ENCODE data around the gene PTPRM. TPM values are rescaled to one million over a fixed set of nuclear protein-coding genes. Genes with fewer than 3 reads are reported as not detected.

PTPRM gene
- total RNA-seq, 1 experiment from 2014 or later, result not detected

- no peak overlapping the region for H3K4me3 ChIP-seq (ENCODE audit: low read depth, low read length, poor library complexity, severe bottlenecking)
- no peak for DNase-seq (ENCODE audit: low spot score)
- POLR2A ChIA-PET (ENCODE audit: low non-redundant PET), result interaction anchor here (0.6 kb wide), 1 partner anchor 1584 kb away, joined by 3 read pairs; no protein-coding TSS in a partner anchor
- no peaks in the 10 kb centered on the region for H3K4me1 ChIP-seq (ENCODE audit: insufficient read depth, low read length, poor library complexity, severe bottlenecking)
- H3K9me3 ChIP-seq (ENCODE audit: low read depth, low read length, poor library complexity, severe bottlenecking), result peaks cover 23% of the 10 kb centered on the region
- CTCF ChIA-PET, result no interaction called here
- BruUV-seq (replicated peaks), result no TSS peak
- TF ChIP-seq CTCF (conservative IDR thresholded peaks at IDR 0.05; ENCODE audit: low read depth, low read length), result no peak
- no peak for TF ChIP-seq EZH2 (IDR thresholded peaks at IDR 0.05; ENCODE audit: borderline replicate concordance, low read depth, low read length, poor library complexity, severe bottlenecking)
- no peaks in the 10 kb centered on the region for H3K27me3 ChIP-seq (replicated peaks; ENCODE audit: insufficient read depth, low read depth, low read length, poor library complexity)
- intact Hi-C loops (cut with micrococcal nuclease; ENCODE audit: unreplicated experiment), result no loop called here
- H3K27ac ChIP-seq (ENCODE audit: low read depth, low read length, poor library complexity, severe bottlenecking), result no peak overlapping the region
- no peaks in the 10 kb centered on the region for H3K36me3 ChIP-seq (ENCODE audit: insufficient read depth, low read length, poor library complexity, severe bottlenecking)
These were observed 12.2 kb downstream of the PTPRM start for GRCh38 chr18:7579176-7579917.

DNA sequence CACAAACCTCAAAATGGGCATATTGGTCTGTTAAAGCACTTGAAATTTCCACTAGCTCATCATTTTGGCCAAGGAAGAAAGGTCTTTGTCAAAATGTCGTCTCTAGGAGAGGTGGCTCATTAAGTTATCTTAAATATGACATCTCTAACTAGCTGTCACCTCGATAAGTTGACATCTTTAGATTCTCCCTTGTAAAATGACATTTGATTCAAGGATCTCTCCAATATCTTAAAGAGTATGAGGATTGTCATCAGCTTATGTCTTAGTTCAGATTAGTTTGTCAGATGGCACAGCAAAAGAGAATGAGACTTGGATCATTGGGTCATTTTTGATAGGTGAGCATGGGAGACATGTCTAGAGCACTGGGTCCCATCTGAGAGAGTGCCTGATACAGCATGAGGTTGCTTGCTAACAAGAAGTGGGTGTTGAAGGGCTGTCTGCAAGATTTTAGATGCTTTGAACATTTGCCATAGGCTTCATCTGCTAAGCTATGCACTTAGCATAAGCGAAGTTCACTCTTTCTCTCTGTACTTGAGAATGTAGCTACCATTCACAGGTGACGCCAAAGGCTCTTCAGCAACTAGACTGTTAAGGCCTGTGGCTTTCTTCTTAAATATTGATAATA lies 12.9 kb downstream of the PTPRM start:
- Histone ChIP-seq H3K4me3 (ENCODE audit: low read depth, low read length, poor library complexity, severe bottlenecking) (no peak overlapping the region), H3K4me1 (ENCODE audit: insufficient read depth, low read length, poor library complexity, severe bottlenecking) (no peaks in the 10 kb centered on the region), H3K27ac (ENCODE audit: low read depth, low read length, poor library complexity, severe bottlenecking) (no peak overlapping the region), H3K9me3 (ENCODE audit: low read depth, low read length, poor library complexity, severe bottlenecking) (peaks cover 27% of the 10 kb centered on the region), H3K27me3 (replicated peaks; ENCODE audit: insufficient read depth, low read depth, low read length, poor library complexity) (no peaks in the 10 kb centered on the region), H3K36me3 (ENCODE audit: insufficient read depth, low read length, poor library complexity, severe bottlenecking) (no peaks in the 10 kb centered on the region)
- intact Hi-C loops (cut with micrococcal nuclease; ENCODE audit: unreplicated experiment), result no loop called here
- CTCF ChIA-PET, result no interaction called here
- TF ChIP-seq CTCF (conservative IDR thresholded peaks at IDR 0.05; ENCODE audit: low read depth, low read length) (no peak), EZH2 (IDR thresholded peaks at IDR 0.05; ENCODE audit: borderline replicate concordance, low read depth, low read length, poor library complexity, severe bottlenecking) (no peak)
- DNase-seq (ENCODE audit: low spot score), result no peak
- POLR2A ChIA-PET (ENCODE audit: low non-redundant PET), result interaction anchor here (0.6 kb wide), 1 partner anchor 1584 kb away, joined by 3 read pairs; no protein-coding TSS in a partner anchor
- BruUV-seq (replicated peaks), result no TSS peak

- DNase-seq (ENCODE audit: low spot score), result no peak
- no peak overlapping the region for H3K4me3 ChIP-seq (ENCODE audit: low read depth, low read length, poor library complexity, severe bottlenecking)
- no peaks in the 10 kb centered on the region for H3K36me3 ChIP-seq (ENCODE audit: insufficient read depth, low read length, poor library complexity, severe bottlenecking)
- H3K4me1 ChIP-seq (ENCODE audit: insufficient read depth, low read length, poor library complexity, severe bottlenecking), result no peaks in the 10 kb centered on the region
- no peak for TF ChIP-seq EZH2 (IDR thresholded peaks at IDR 0.05; ENCODE audit: borderline replicate concordance, low read depth, low read length, poor library complexity, severe bottlenecking)
- TF ChIP-seq CTCF (conservative IDR thresholded peaks at IDR 0.05; ENCODE audit: low read depth, low read length), result no peak
- intact Hi-C loops (cut with micrococcal nuclease; ENCODE audit: unreplicated experiment), result no loop called here
- H3K27ac ChIP-seq (ENCODE audit: low read depth, low read length, poor library complexity, severe bottlenecking), result no peak overlapping the region
- CTCF ChIA-PET, result no interaction called here
- POLR2A ChIA-PET (ENCODE audit: low non-redundant PET), result no interaction called here
- H3K9me3 ChIP-seq (ENCODE audit: low read depth, low read length, poor library complexity, severe bottlenecking), result peaks cover 18% of the 10 kb centered on the region
- no TSS peak for BruUV-seq (replicated peaks)
- no peaks in the 10 kb centered on the region for H3K27me3 ChIP-seq (replicated peaks; ENCODE audit: insufficient read depth, low read depth, low read length, poor library complexity)
These were observed 17.6 kb downstream of the PTPRM start for GRCh38 chr18:7584646-7585275.
